Measurements from ENCODE around the gene FAM3B.

The FAM3B gene

DNA sequence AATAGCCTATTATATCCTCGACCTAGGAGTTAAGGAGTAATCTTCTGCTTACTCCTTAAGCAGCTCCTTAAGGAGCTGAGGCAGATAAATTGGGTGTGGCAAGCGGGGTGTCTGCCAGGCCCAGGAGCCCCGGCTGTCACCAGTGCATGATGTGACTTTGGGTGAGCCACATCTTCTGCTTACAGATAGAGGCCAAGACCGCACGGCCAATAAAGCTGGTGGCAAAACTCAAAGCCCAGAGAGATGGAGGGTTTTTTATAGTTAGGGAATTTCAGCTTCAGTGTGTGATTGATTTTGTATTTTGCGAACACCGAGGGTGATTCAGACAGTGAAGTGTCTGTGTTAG, 55.1 kb downstream of the FAM3B start:
- TF ChIP-seq, protein P1, sequence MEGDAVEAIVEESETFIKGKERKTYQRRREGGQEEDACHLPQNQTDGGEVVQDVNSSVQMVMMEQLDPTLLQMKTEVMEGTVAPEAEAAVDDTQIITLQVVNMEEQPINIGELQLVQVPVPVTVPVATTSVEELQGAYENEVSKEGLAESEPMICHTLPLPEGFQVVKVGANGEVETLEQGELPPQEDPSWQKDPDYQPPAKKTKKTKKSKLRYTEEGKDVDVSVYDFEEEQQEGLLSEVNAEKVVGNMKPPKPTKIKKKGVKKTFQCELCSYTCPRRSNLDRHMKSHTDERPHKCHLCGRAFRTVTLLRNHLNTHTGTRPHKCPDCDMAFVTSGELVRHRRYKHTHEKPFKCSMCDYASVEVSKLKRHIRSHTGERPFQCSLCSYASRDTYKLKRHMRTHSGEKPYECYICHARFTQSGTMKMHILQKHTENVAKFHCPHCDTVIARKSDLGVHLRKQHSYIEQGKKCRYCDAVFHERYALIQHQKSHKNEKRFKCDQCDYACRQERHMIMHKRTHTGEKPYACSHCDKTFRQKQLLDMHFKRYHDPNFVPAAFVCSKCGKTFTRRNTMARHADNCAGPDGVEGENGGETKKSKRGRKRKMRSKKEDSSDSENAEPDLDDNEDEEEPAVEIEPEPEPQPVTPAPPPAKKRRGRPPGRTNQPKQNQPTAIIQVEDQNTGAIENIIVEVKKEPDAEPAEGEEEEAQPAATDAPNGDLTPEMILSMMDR (IDR thresholded peaks at IDR 0.05; ENCODE audit: borderline replicate concordance, control extremely low read depth, extremely low read depth, insufficient read depth, missing control alignments) = no peak
- no peak for DNase-seq (ENCODE audit: low spot score)
- in situ Hi-C loops (cut with MboI; ENCODE audit: low sequenced_read_pairs, unreplicated experiment) = no loop called here

DNA sequence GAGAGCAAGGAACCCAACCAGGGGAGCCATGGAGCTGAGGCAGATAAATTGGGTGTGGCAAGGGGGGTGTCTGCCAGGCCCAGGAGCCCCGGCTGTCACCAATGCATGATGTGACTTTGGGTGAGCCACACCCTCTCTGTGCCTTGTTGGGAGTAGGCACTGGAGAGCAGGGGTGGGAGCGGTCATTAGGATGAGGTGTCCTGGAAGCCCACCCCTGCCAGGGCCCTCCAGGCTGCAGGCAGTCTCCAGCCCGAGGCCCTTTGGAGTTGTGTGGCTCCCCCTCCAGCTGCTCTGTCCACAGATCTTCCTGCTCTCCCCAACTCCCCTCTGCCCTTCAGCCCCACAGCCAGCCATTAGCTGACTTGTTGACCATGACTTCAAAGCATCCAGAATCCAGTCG, 56.7 kb downstream of the FAM3B start:
- in situ Hi-C loops (cut with MboI; ENCODE audit: low sequenced_read_pairs, unreplicated experiment) = no loop called here
- DNase-seq (ENCODE audit: low spot score) = no peak
- TF ChIP-seq, protein P1 (IDR thresholded peaks at IDR 0.05; ENCODE audit: borderline replicate concordance, control extremely low read depth, extremely low read depth, insufficient read depth, missing control alignments) = no peak

DNA sequence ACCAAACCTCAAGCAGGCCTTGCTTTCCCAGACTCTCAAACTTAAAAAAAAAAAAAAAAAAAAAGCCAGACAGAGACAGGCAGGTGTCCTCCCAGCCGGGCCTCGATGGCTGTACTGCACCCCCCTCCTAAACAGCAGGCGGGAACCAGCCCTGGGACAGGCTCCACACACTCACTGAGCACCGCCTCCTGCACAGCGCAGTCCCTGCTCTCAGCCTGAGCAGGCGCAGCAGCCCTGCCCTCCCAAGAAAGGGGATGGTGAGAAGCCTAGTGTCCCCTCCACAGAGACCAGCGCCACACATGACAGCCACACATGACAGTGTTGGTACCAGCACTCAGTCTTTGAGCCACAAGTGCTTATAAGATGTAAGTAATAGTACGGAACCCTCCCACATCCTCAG, 57.2 kb downstream of the FAM3B start:
- DNase-seq (ENCODE audit: low spot score) = no peak
- TF ChIP-seq, protein P1 (IDR thresholded peaks at IDR 0.05; ENCODE audit: borderline replicate concordance, control extremely low read depth, extremely low read depth, insufficient read depth, missing control alignments) = no peak
- in situ Hi-C loops (cut with MboI; ENCODE audit: low sequenced_read_pairs, unreplicated experiment) = no loop called here

DNA sequence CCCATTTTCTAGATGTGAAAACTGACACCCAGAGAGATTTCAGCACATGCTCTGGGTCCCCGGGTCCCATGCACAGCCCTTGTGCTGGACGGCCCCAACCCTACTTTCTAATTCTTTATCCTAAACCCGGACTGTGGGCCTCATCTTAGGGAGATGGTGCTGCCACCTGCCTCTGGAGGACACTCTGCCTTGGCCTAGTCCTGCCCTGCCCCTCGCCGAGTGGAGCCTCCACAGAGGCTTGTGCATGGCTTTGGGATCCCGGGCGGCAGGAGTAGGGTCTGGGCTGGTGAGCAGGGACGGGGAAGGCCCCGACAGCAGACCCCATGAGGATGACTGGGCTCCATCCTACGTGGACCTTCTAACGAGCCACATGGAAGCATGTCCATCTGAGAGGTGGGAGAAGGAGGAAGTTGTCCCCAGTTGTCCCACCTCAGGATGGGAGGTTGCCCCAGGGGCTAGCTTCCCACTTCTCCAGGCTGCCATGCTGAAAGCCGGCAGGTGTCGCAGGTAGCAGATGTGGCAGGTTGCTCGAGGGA, 57.6 kb downstream of the FAM3B start:
- in situ Hi-C loops (cut with MboI; ENCODE audit: low sequenced_read_pairs, unreplicated experiment) = no loop called here
- no peak for DNase-seq (ENCODE audit: low spot score)

DNA sequence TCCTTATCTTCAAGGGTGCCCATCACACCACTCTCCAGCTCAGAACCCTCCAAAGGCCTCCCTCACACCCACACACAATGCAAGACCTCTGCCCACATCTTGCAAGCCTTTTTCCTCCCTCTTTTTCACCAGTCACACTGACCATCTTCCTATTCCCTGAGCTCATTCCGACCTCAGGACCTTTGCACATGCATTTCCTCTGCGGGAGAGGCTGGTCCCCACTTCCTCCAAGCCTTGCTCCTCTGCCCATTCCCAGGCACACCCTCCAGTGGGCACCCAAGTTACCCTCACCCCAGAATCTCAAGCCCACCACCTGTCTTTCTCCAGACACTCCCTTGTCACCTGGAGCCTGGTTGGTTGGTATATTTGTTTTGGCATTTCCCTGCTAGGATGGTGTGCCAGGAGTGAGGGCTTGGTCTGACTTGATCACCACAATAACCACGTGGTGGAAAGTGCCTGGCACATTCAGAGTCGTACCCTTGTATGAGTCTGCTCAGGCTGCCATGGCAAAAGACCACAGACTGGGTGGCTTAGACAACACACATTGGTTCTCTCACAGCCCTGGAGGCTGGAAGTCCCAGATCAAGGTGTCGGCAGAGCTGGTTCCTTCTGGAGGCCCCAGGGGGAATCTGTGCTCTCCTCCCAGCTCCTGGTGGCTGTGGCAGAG, 58.4 kb downstream of the FAM3B start:
- TF ChIP-seq, protein P1 (IDR thresholded peaks at IDR 0.05; ENCODE audit: borderline replicate concordance, control extremely low read depth, extremely low read depth, insufficient read depth, missing control alignments) = no peak
- DNase-seq (ENCODE audit: low spot score) = no peak
- in situ Hi-C loops (cut with MboI; ENCODE audit: low sequenced_read_pairs, unreplicated experiment) = no loop called here

More for the DNA sequence above, 57.6 kb downstream of the FAM3B start:
- TF ChIP-seq, protein P1 (IDR thresholded peaks at IDR 0.05; ENCODE audit: borderline replicate concordance, control extremely low read depth, extremely low read depth, insufficient read depth, missing control alignments) = no peak

DNA sequence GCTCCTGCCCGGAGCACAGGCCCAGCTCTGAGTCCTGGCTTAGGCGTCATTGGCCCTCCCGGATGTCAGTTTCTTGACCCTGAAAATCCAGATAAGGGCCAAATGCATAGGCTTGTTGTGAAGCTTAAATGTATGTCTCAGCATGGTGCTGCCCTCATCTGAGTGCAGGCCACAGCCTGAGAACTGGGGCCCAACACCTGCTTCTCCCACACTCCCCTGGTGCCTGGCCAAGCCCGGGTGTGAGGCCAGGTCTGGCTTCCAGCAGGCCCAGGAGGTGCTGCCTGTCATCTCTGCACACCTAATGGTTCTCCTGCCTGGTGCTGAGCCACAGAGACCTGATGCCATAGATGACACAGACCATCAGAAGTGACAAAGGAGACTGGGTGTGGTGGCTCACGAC, 59.3 kb downstream of the FAM3B start:
- DNase-seq (ENCODE audit: low spot score) = no peak
- TF ChIP-seq, protein P1 (IDR thresholded peaks at IDR 0.05; ENCODE audit: borderline replicate concordance, control extremely low read depth, extremely low read depth, insufficient read depth, missing control alignments) = no peak
- in situ Hi-C loops (cut with MboI; ENCODE audit: low sequenced_read_pairs, unreplicated experiment) = no loop called here
